GM18519 (cell line): ENCODE measurements around the gene TARP.
"Not testable (repeated sequence)": the region's sequence is repeated elsewhere in the genome, so short reads cannot be mapped to it uniquely, and the experiment has no call there.

ENCODE experiments used
- ATAC-seq: cut with Tn5 transposase; IDR thresholded peaks from one replicate; pipeline ENCODE4 v1.9.1; 2021; ENCODE audit warnings: mild to moderate bottlenecking, moderate library complexity; ENCODE audit not compliant: unreplicated experiment, low FRiP score

The TARP gene

DNA sequence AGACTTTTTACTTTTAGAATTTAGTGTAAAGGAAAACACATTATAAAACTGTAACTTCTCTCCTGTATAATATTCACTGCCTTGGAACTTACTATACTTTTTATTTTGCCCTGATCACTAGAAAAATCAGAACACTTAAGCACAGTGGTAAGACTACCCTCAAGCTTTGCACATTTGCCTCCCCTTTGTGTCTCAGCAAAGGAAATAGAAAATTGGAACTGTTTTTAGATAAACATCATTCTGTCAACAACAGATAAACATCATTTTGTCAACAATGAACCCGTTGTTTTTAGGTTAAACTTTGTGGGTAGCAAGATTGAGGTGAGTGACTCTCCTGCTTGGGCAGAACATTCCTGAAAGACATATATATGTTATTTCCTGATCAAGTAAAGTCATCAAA is 8.8 kb downstream of the TARP start:
- not testable (repeated sequence) for ATAC-seq

DNA sequence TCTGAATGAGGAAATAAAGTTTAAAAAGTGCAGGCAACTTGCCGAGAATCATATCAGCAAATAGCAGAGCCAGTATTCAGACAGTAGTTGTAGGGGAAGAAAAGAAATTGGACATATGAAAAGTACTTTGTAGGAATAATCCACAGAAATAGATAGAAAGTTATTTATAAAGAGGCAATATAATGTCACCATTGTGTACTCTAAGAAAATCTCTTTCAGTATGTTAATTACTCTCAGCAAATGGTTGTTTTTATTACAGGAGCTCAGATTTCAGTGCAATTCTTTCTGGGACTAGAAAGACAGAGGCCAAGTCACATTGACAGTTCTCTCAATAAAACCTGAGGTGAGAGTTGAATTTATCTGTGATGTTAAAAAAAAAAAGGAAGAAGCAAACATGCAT is 10.2 kb downstream of the TARP start:
- not testable (repeated sequence) for ATAC-seq

DNA sequence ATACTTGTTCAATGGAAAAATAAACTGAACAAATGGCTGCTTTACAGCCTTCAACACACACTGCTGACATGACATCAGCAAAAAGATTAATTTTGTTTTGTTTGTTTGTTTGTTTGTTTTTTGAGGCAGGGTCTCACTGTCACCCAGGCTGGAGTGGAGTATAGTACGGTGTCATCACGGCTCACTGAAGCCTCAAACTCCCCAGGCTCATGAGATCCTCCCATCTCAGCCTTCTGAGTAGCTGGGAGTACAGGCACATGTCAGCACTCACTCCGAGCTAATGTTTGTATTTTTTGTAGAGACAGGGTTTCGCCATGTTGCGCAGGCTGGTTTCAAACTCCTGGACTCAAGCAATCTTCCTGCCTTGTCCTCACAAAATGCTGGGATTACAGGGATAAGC is 10.9 kb downstream of the TARP start:
- ATAC-seq: no peak

DNA sequence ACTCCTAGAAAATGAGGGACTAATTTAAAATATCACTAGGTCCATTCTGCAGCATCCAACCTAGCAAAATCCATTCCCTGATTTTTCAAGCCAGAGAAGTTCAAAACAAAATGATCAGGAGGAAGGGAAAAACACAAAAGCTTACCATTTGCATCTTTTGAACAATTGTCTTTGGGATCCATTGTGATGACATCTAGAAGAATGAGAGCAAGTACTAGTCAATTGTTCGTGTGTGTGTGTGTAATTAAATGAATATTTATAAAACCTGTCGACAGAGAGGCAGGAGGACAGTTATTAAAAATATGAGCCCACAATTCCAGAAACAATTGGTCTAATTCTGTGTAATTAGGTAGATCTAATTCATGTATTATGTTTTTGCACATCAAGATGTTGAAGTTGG is 11.4 kb downstream of the TARP start:
- not testable (repeated sequence) for ATAC-seq

DNA sequence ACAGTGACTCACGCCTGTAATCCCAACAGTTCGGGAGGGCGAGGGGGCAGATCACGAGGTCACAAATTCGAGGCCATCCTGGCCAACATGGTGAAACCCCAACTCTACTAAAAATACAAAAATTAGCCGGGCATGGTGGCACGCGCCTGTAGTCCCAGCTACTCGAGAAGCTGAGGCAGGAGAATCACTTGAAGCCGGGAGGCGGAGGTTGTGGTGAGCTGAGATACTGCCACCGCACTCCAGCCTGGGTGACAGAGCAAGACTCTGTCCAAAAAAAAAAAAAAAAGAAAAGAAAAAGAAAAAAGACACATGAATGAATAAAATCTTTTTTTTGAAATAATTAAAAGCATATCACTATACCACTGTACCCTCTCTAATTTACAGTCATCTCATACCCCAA is 11.8 kb downstream of the TARP start:
- not testable (repeated sequence) for ATAC-seq

DNA sequence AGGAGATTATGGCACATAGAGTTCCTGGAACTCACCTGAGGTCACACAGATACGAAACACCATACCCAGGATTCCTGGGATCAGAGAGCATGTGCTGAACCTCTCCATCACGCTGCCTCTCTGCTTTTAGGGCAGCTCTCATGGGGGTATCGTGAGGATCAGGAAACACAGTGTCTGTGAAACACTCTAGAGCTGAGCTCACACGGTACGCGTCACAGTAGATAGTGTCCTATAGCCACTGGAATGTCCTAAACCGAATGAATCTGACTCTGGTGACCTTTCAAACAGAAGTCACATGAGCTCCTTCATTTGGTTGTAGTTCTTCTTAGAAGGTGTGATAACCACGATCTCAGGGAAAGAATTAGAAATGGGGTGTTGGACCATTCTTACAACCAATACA is 14.3 kb downstream of the TARP start:
- ATAC-seq: not testable (repeated sequence)

DNA sequence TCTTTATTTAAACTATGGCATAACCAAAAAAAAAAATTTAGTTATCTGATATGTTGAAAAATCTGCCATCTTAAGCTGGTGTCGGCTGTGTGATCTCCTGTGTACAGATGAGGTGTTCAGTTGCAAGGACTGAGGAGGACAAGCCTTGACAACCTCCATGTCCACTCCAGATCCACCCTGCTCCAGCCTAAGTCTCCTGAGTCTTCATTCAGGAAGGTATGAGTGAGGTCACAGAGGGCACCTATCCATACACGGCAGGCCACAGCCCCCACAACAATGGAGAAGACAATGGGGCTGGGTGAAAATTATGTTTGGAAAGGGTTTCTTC is 16.1 kb downstream of the TARP start:
- ATAC-seq: no peak

- ATAC-seq: peak; percentile 71
Observed at GRCh38 chr7:38249849-38250248, 23.6 kb downstream of the TARP start.

DNA sequence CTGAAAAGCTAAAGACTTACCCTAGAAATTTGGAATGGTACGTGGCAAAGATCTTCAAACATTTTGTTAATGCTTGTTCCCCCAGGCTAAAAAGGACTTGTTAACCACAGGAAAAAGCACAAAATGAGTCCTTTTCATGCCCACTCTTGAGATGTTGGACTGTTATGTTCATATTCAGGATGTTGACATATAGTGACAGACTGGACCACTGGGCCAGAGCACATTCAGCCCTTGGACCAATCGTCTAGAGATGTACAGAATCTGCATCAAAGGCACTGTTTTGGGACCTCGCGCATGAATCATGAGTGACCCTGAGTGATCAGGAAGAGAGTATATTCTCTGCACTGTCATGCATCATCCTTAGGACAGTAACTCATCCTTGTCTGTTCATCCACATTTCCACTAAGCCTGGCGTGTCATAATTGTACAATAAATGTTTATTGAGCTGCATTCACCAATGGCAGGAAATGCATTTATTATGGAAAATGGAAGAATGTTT is 25.3 kb downstream of the TARP start:
- ATAC-seq: no peak

- no peak for ATAC-seq
Observed at GRCh38 chr7:38245409-38245977, 27.9 kb downstream of the TARP start.

GRCh38 chr7:38244516-38244915 is 28.9 kb downstream of the TARP start:
- ATAC-seq: no peak

DNA sequence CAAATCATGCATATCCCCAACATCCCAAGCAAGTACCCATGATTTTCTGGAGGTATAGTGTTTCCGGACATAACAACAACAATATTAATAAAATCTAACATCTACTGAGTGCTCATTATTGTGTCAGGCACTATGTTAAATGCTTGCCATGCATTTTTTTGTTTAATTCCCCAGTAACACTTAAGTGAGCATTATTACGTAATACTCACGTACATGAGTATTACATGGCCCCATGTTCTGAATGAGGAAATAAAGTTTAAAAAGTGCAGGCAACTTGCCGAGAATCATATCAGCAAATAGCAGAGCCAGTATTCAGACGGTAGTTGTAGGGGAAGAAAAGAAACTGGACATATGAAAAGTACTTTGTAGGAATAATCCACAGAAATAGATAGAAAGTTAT is 30.1 kb downstream of the TARP start:
- not testable (repeated sequence) for ATAC-seq

GRCh38 chr7:38242814-38243213 is 30.6 kb downstream of the TARP start:
- no peak for ATAC-seq

DNA sequence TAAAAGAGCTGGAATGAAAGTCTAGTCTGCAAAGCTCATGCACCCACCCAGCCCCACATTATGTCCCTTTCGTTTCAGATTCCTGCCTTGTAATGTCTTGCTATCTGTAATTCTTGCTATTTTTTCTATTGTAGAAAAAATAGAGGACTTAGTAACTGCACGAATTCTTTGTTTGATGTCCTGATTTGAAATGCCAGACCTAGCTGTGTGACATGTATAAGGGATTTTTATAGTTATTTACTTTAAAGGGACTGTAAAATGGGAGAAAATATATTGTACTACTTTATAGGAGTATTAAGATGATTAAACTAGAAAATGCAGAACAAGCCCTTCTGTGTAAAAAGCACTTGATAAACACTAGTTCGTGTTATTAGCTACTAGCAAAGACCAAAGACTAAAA is 32.4 kb downstream of the TARP start:
- ATAC-seq: no peak

- not testable (repeated sequence) for ATAC-seq
Observed at GRCh38 chr7:38239129-38239528, 34.3 kb downstream of the TARP start.

GRCh38 chr7:38235606-38236005 is 37.8 kb downstream of the TARP start:
- no peak for ATAC-seq

GRCh38 chr7:38234759-38235158 is 38.7 kb downstream of the TARP start:
- ATAC-seq: not testable (repeated sequence)

GRCh38 chr7:38232502-38233366 is 40.7 kb downstream of the TARP start:
- ATAC-seq: peak; percentile 44

DNA sequence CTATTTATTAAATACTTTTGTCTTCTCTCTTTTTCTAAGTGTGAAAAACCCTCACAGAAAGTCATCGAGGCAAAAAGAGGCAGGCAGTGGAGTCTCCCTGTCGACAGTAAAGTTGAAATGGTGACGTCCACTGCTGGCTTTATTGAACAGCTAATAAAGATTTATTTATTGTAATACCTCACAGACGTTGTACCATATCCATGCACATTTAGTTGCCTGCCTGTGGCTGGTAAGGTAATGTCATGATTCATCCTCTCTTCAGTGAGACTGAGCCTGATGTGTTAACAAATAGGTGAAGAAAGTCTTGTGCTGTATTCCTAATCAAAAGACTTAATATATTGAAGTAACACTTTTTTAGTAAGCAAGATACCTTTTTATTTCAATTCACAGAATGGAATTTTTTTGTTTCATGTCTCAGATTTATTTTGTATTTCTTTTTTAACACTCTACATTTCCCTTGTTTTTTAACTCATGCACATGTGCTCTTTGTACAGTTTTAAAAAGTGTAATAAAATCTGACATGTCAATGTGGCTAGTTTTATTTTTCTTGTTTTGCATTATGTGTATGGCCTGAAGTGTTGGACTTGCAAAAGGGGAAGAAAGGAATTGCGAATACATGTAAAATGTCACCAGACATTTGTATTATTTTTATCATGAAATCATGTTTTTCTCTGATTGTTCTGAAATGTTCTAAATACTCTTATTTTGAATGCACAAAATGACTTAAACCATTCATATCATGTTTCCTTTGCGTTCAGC is 43.4 kb downstream of the TARP start:
- ATAC-seq: no peak

DNA sequence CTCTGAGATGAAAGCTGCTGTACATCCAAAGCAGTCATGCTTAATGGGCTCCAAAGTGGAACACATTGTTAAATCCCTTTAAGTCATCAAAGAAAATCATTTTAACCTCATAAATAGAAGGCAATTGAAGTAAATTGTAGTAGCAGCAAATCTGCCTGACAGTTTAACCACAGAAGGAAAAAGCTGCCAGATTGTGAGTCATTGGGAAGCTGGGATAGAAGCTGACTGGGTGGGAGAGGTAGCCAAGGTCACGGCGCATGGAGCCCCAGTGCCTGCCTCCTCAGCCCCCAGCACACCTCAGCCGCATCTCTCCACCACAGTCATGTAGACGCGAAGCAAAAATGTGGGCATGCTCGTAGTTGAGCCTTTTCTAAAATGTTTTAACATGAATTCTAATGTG is 44.0 kb downstream of the TARP start:
- ATAC-seq: no peak

- no peak for ATAC-seq
Observed at GRCh38 chr7:38224392-38224791, 49.0 kb downstream of the TARP start.
